Tongue (tissue), 2 donors: ENCODE results near the gene RBM8A. TPM values are rescaled to one million over a fixed set of nuclear protein-coding genes. Genes with fewer than 3 reads are reported as not detected.

Experiments
- DNase-seq: peaks from one replicate; pipeline ENCODE4 v3.0.0-alpha.2; 2015
- total RNA-seq: library from RNA; depleted of rRNA; stranded (reverse); fragments of >200 nt; gene quantifications from one replicate; pipeline ENCODE4 v1.2.3, GENCODE V29; 2014

Gene RBM8A
- total RNA-seq, 1 donor from 2014 or later = 133 TPM

- no peak for DNase-seq
These were observed 10.5 kb downstream of the RBM8A start for GRCh38 chr1:145916745-145917144.

- DNase-seq = no peak
These were observed 15.1 kb downstream of the RBM8A start for GRCh38 chr1:145912128-145912641.

DNA sequence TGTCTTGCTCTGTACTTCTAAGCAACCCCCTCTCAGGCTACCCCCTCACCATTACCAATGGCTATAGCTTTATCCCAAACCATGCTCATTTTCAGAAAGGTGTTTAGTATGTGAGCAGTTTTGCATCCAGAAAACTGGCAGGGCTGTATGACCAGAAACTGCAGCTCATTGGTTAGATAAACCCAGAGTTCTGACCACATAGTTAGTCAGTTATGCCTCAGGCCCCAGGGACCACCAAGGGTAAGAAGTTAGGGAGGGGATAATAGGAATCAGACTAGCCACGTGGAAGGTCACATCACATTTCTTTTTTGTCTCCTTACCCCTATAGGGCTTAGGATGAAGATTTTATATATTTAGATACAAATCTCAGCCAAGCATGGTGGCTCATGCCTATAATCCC, 18.6 kb downstream of the RBM8A start:
- DNase-seq = no peak

- DNase-seq = no peak
These were observed 20.1 kb downstream of the RBM8A start for GRCh38 chr1:145906954-145907753.

DNA sequence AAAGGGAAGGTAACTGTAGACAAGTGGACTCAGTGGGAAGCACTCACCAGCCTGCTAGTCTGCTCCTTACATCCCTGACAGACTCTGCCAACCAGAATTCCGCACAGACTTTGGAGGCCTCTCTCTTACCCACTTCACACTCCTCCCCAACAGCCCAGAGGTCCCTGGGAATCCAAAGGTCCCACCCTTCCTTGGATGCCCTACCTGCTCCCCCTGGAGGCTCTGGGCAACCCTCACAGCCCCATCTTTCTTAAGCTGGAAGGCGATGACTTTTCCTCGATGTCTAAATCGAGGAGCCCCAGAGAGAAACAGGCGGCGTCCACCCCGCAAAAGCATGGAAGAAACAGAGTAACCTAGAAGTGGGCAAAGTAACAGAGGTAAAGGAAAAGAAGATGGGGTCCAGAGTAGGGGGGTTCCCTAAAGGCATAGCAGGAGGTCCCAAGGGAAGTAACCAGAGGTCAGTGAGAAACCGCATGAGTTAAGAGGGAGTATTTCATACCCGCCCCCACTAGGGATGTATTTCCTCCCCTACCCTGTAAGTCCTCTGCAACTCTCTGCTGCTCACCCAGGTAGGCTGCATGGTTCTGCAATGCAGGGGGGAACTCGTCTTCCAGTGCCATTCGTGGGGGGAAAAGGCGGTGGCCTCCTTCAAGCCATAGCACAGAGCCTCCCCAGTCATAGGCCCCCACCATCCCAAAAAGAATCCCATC, 25.8 kb downstream of the RBM8A start:
- DNase-seq = no peak

- DNase-seq = no peak
These were observed 28.5 kb downstream of the RBM8A start for GRCh38 chr1:145898756-145899155.

DNA sequence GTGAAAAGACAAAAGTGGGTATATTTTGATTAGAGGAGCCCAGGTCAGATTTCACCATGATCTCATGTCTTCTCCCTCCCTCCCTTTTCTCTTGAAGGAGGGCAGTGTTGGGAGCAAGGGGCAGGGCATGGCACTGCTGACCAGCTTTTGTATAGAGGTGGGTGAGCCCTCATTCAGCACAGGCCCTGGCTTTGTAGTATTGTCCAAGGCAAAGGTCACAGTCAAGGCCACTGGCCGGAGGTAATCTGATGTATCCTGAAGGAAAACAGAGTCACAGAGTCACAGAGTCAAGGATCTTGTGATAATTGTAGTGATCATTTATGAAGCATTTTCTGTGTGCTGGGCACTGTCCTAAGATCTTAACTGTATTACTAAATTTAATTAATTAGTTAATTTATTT, 29.3 kb downstream of the RBM8A start:
- no peak for DNase-seq

DNA sequence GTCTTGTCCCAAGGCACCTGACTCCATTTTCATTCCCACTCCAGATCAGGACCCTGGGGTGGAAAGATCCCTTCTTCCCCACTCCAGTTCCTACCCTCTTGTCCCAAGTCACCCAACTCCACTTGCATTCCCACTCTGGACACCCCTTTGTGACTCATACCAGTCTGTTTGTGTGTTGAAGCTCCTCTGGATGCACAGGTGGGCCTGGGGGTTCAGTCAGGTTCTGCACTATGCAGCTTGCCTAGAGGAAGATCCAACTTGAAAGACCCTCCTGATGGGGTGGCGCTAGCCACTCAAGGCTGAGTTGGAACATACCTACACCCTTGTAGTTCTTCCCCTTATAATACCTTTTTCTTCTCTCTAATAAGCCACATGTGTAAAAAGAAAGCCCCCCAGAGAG, 31.8 kb downstream of the RBM8A start:
- DNase-seq = no peak

DNA sequence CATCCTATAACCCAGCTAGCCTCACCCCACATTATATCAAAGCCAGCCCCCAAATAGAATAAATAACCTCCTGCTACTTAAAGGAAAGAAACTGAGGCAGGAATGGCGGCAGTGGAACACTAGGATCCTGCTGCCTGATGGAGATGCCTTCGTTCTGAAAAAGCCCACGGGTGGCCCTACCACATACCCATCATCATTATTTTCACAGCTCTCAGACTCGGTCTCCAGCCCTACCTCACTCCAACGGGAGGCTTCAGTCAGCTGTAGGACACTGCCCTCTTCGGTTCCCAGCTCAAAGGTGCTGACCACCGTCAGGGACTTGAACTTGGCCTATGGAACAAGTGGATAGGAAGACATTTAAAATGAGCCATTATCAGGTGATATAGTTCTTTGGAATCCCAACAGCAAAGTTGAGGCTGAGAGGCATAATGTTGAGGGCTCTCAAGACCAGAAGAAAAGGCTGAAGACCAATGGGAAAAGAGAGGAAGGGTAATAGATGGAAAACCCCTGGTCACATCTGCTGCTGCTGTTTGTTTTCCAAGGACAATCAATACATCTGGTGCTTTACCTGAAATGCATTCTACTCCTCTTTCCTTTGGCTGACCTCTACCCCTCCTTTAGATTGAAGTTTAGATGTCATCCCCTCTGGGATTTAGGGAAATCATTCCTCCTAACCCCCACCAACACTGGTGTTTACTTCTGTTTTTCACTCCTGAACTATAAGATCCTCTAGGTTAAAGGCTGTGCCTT, 33.8 kb downstream of the RBM8A start:
- no peak for DNase-seq

DNA sequence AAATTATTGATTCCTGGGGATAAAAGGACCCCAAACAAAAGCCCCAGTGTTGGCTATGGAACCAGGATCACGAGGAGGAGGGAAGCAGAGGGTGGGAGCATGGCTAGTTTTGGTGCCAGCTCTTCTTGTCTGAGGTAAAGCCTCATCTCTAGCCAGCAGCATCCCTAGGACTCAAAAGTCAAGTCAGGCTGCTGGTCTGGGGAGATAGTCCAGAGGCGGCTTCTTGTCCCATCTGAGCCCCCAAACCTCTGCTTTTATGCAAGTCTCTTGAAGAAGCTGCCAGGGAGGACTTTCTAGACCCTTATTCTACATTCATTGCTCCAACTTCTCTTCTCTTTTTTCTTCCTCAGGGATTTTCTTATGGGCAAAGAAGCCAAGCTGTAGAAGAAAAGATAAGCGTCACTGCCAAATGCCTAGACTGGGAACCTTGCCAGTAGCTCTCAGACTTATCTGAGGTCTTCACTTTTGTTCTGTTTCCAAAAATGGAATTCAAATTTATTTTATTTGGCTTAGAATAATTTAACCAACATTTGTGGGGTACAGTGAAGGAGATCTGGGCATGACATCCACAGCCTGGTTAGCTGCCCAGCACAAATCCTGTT, 34.7 kb downstream of the RBM8A start:
- peak; percentile 56 for DNase-seq

DNA sequence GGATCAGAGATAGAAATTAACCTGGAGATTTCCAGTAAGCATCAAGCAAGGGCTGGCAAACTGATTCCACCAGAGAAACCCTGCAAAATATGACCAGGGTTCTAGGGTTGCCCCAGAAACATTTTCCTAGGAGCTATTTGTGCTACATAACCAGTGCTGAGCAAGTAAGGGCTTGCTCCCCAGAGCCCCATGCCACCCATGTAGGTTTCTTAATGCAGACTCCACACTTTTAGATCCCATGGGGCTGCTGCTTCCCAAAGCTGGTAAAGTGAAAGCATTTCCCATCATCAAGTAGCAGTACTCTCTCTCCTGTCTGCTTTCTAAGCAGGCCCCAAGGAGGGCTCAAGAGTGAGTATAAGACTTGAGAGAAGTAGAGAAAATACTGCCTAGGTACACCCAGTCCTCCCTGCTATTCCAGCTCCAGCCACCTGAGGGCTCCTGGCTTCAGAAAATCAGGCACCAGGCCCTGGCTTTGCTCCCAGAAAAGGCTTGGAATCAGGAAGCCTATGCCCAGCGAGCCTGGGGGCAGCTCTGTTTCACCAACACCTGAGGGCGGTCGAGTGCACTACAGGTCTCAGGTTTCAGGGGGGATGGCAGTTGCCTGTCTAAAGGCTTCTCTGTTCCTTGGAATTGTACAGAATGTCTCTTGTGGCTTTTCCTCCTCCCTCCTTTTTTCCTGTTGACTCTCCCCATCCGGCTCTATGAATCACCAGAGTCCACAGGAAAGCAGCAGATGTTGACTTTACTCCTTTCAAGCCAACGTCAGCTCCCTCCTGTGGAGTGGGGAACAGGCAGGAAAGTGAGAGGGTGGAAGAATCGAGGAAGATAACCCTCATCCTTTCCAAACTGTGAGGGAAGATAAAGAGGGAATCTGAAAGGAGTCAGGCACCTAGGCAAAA, 35.4 kb downstream of the RBM8A start:
- peak; percentile 98 for DNase-seq

DNA sequence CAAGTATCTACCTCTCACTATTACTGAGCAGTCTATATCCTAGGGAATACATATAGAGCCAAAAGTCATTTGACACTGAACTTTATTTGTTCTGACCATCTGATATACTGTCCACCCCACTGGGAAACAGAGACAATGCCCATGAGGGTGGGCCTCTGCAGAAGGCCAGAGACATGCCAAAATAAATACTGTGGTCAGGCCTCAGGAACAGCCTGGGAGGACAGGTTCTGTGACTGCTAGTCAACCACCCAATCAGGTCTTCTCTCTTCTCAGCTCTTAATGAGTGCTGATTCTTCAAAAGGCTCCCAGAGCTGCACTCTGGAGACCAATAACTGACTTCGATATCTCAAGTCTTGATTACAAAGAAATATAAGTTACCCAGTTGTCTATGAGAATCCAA, 36.1 kb downstream of the RBM8A start:
- DNase-seq = peak; percentile 12

DNA sequence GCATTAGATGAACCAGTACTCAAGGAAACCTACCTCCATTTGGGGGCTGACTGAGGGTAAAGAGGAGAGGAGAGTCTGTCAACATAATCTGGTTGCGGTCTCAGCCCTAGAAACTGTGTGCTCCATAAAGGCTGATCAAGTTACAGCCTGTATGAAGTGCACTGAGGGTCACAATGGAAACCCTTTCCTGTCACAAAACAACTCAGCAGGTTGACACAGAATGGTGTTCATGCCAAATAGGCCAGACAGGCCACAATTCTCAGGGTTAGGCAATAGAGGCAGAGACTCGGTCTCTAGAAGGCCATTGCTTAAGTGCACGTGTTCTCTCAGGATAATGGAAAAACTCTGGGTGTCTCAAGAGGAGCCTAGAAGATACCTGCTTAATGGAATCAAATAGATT, 37.6 kb downstream of the RBM8A start:
- DNase-seq = no peak

DNA sequence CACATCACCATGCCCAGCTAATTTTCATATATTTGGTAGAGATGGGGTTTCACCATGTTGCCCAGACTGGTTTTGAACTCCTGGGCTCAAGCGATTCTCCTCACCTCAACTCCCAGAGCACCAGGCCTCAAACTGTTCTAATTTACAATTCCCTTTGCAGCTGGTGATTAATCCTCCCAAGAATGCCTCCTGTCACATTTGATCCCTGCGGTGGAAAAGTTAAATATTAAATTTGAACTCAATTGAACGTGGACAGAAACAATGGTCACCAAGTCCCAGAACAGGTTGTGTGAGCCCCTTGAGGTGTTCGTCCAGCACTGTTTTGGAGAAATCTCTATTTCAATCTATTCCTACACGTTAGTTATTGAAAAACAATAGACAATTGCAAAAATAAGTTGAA, 39.7 kb downstream of the RBM8A start:
- DNase-seq = no peak

- DNase-seq = no peak
These were observed 40.5 kb downstream of the RBM8A start for GRCh38 chr1:145886816-145887215.

DNA sequence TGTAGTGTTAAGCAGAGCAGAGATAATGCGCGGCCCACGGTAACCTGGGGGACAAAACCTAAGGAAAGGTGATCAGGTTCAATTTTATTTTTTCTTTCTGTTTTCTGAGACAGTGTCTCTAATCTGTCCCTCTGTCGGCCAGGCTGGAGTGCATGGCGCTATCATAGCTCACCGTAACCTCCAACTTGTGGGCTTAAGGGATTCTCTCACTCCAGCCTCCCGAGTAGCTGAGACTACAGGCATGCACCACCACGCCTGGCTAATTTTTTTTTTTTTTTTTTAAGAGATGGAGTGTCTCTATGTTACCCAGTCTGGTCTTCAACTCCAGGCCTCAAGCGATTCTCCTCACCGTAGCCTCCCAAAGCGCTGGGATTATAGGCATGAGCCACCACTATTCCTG, 40.9 kb downstream of the RBM8A start:
- no peak for DNase-seq

- DNase-seq = peak; percentile 88
These were observed 41.5 kb downstream of the RBM8A start, which contains the start of gene ANKRD35 for GRCh38 chr1:145885738-145886287. Gene ANKRD35 (minus strand): TSS chr1:145885866. CDS start chr1:145885758, 108 bp downstream.

- no peak for DNase-seq
These were observed 42.6 kb downstream of the RBM8A start for GRCh38 chr1:145884675-145885074.

GRCh38 chr1:145879775-145880174, 47.5 kb downstream of the RBM8A start:
- no peak for DNase-seq

DNA sequence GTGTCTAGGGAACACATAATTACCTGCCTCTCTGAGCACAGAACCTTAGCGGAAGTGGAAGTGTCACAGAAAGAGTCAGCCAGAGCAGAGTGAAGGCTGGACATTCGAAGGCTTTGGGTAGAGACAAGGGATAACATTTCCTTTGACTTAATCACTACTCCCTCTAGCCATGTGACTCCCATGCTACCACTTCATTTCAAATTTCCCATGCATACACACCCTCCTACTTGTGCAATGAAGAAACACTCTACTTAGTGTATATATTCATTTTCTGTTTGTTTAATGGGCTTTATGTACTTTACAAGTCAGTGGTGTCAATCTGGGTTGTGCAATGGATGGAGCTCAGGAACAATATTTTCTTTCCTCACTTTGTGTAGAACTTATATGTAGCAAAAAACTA, 48.6 kb downstream of the RBM8A start:
- no peak for DNase-seq

DNA sequence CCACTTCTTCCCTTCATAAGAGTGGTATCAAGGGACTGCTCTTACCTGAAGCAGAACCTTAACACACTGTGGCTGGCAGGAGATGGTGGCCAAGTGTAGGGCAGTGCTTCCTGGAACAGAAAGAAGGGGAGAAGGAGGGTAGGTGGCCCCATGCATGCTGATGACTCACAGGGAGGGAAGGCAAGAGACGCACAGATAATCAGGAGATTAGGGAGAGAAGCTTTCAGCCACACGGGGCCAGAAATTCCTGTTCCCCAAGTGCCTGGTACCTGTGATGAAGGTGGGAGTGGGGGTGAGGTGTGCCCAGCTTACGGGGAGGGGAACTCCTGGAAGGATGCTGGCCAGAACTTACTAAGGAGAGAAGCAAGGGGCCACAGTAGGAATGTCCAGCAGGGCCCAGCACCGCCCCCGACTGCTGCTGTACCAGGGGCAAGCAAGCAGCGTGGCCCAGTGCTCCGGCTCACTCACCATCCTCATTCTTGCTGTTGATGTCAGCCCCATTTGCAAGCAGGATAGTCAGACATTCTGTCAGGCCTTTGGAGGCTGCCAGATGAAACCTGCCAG, 49.3 kb downstream of the RBM8A start:
- DNase-seq = no peak
